Heart right ventricle (tissue), 16 donors: ENCODE measurements around the gene AQP12A. TPM values are rescaled to one million over a fixed set of nuclear protein-coding genes. Genes with fewer than 3 reads are reported as not detected.

Experiments used
- ATAC-seq, 8 donors: fragments of 200-7000 bp; cut with Tn5 transposase; one replicate each; pipeline ENCODE4 v1.9.1; 2020; ENCODE audit warnings: mild to moderate bottlenecking in 8 of 8, moderate library complexity in 8 of 8, moderate number of reproducible peaks in 1 of 8
- DNase-seq, 2 donors: peaks; one replicate each; pipeline ENCODE4 v3.0.0-alpha.2; 2020
- H3K27ac ChIP-seq, 10 donors: fragments of 200-600 bp; sonication (generic) in 2 of 10; one replicate each; pipeline versions ENCODE4 v1.5.0 to v1.8.0; 2020 to 2022; ENCODE audit warnings: mild to moderate bottlenecking in 3 of 10
- H3K27me3 ChIP-seq, 7 donors: fragments of 200-600 bp; one replicate each; pipeline ENCODE4 v1.8.0; 2021 to 2022; ENCODE audit warnings: mild to moderate bottlenecking in 2 of 7
- H3K36me3 ChIP-seq, 9 donors: fragments of 200-600 bp; sonication (generic) in 1 of 9; one replicate each; pipeline versions ENCODE4 v1.5.0 to v1.8.0; 2020 to 2022; ENCODE audit warnings: mild to moderate bottlenecking in 2 of 9
- H3K4me1 ChIP-seq, 9 donors: fragments of 200-600 bp; sonication (generic) in 1 of 9; one replicate each; pipeline versions ENCODE4 v1.5.0 to v1.8.0; 2020 to 2022; ENCODE audit warnings: mild to moderate bottlenecking in 4 of 9
- H3K4me3 ChIP-seq, 10 donors: fragments of 200-600 bp; sonication (generic) in 2 of 10; one replicate each; pipeline versions ENCODE4 v1.5.0 to v1.8.0; 2020 to 2022; ENCODE audit warnings: mild to moderate bottlenecking in 7 of 10, moderate library complexity in 2 of 10
- H3K9me3 ChIP-seq, 11 donors: fragments of 200-600 bp in 10 of 11; sonication (generic) in 2 of 11; one replicate each; pipeline versions ENCODE4 v1.5.0 to v1.8.0; 2013 to 2022; ENCODE audit warnings: mild to moderate bottlenecking in 2 of 11, control low read depth in 1 of 11, moderate library complexity in 1 of 11
- CTCF ChIP-seq, 9 donors: fragments of 200-600 bp; sonication (generic) in 2 of 9; IDR thresholded peaks; one replicate each; pipeline versions ENCODE4 v1.5.0 to v1.8.0; 2021 to 2022; ENCODE audit warnings: antibody characterized with exemption in 9 of 9, mild to moderate bottlenecking in 5 of 9, moderate library complexity in 1 of 9
- WGBS, 2 donors: extraction: QIAGEN DNeasy Blood & Tissue Kit; methylation state at CpG; one replicate each; pipeline ENCODE4 v1.1.7; 2013; ENCODE audit warnings: inconsistent platforms in 1 of 2; 5-methylcytosine and 5-hydroxymethylcytosine counted together
- intact Hi-C, 10 donors: fragments of 100-400 bp; cut with DNase I; formaldehyde crosslinking; loops; one replicate each; pipeline versions ENCODE4 v1.11.1 to v1.14.2; 2022
- polyA plus RNA-seq, 2 donors: library from polyadenylated mRNA; stranded (reverse); fragments of 200-250 nt; gene quantifications; one replicate each; pipeline ENCODE4 v1.2.3, GENCODE V29; 2013
- total RNA-seq, 10 donors: library from RNA; stranded (reverse); fragmentation: NEBNext Ultra II Directional in 3 of 10; extraction: Animal tissue kit (Norgen Biotek cat#: 25700) in 3 of 10; gene quantifications; one replicate each; pipeline versions ENCODE4 v1.2.1 to v1.2.4, GENCODE V29; 2021 to 2023
- donor health status: Arrhythmogenic right ventricular cardiomyopathy.
- donor health status: ischemic (EF 13 %, LVEDD 7.1; RV severe dilation, severe dysfunction).
- donor health status: healthy with polysubstance abuse.
- donor health status: DM: no; HTN: yes; CAD: no.
- donor health status: DM: no; HTN: no; CAD: no.
- donor health status: ischemic (EF 25% LVEDD 6.9; RV normal size, moderate dysfunction).
- donor health status: ischemic (EF 25% LVEDD 5.7; RV mildly dilated, moderate dysfunction).
- donor health status: healthy.
- donor health status: DM: yes; HTN: yes; CAD: no.
- donor health status: Ischemic cardiomyopathy.
- donor health status: ischemic (EF 35%, LVEDD 5.7; RV mildly dilated, moderate dysfunction).
- donor health status: nonischemic (EF 11% LVEDD 7.7; RV severe dilation, severe dysfunction).
- donor health status: DM: yes; HTN: yes; CAD: no.
- donor health status: PGD.
- donor health status: ischemic (EF 29% LVEDD 5.4; RV normal size, mild dysfunction).
- donor health status: nonischemic (EF 23%, LVEDD 6.1; RV moderate dilation, normal function).

The AQP12A gene
- total and polyA plus RNA-seq, 12 donors, result not detected

GRCh38 chr2:240725671-240726070 is 34.0 kb downstream of the AQP12A start:
- TF ChIP-seq CTCF (IDR thresholded peaks at IDR 0.05), result no peak
- ATAC-seq (no peak), DNase-seq (no peak)
- H3K4me3 ChIP-seq, result no peak overlapping the region
- intact Hi-C loops, result no loop called here
- no peaks in the 10 kb centered on the region for H3K36me3 ChIP-seq
- H3K4me1 ChIP-seq, result no peaks in the 10 kb centered on the region
- 75% methylated on average over 7 of the region's 7 CpGs for WGBS, 2 donors
- peaks cover 0 to 31% (median 14%) of the 10 kb centered on the region in 7 donors for H3K27me3 ChIP-seq
- H3K27ac ChIP-seq, result no peak overlapping the region
- no peaks in the 10 kb centered on the region for H3K9me3 ChIP-seq

- intact Hi-C loops, result no loop called here
- H3K9me3 ChIP-seq, result no peaks in the 10 kb centered on the region
- ATAC-seq, result no peak
- H3K4me3 ChIP-seq, result no peak overlapping the region
- no peak for DNase-seq
- no peak for TF ChIP-seq CTCF (IDR thresholded peaks at IDR 0.05)
- H3K4me1 ChIP-seq, result no peaks in the 10 kb centered on the region
- H3K27me3 ChIP-seq, result peaks cover 0 to 34% (median 16%) of the 10 kb centered on the region in 7 donors
- no peaks in the 10 kb centered on the region for H3K36me3 ChIP-seq
- H3K27ac ChIP-seq, result no peak overlapping the region
- WGBS, 2 donors, result 85 to 88% methylated on average over 14 of the region's 14 CpGs
These were observed 35.2 kb downstream of the AQP12A start for GRCh38 chr2:240726876-240727275.

- Histone ChIP-seq H3K4me3 (no peak overlapping the region), H3K27me3 (peaks cover 0 to 29% (median 16%) of the 10 kb centered on the region in 7 donors), H3K36me3 (no peaks in the 10 kb centered on the region), H3K4me1 (no peaks in the 10 kb centered on the region), H3K27ac (no peak overlapping the region), H3K9me3 (no peaks in the 10 kb centered on the region)
- ATAC-seq, result no peak
- intact Hi-C loops, result no loop called here
- no peak for DNase-seq
- TF ChIP-seq CTCF (IDR thresholded peaks at IDR 0.05), result no peak
- 85 to 86% methylated on average over 14 of the region's 14 CpGs for WGBS, 2 donors
These were observed 35.8 kb downstream of the AQP12A start for GRCh38 chr2:240727439-240727838.

- no peak for ATAC-seq
- no peak for DNase-seq
- no peak for TF ChIP-seq CTCF (IDR thresholded peaks at IDR 0.05)
These were observed 36.2 kb downstream of the AQP12A start for GRCh38 chr2:240727913-240728312.

More at GRCh38 chr2:240727913-240728312, 36.2 kb downstream of the AQP12A start:
- Histone ChIP-seq H3K27ac (no peak overlapping the region), H3K27me3 (peaks cover 0 to 29% (median 16%) of the 10 kb centered on the region in 7 donors), H3K36me3 (no peaks in the 10 kb centered on the region), H3K4me3 (no peak overlapping the region), H3K9me3 (no peaks in the 10 kb centered on the region), H3K4me1 (no peaks in the 10 kb centered on the region)
- intact Hi-C loops, result no loop called here
- 86 to 90% methylated on average over 15 of the region's 15 CpGs for WGBS, 2 donors
